KMS-11 (cell line): ENCODE measurements around the gene CTSD.

ENCODE experiments used
- H2AFZ ChIP-seq: fragments of 200-600 bp; sonication (generic); 2 replicates; pipeline ENCODE4 v1.6.1; 2016; ENCODE audit warnings: antibody characterized with exemption, mixed run types, low read depth
- H3K27ac ChIP-seq: fragments of 200-600 bp; sonication (generic); 2 replicates; pipeline ENCODE4 v1.6.1; 2016; ENCODE audit warnings: mild to moderate bottlenecking, mixed run types
- H3K27me3 ChIP-seq: fragments of 200-600 bp; sonication (generic); 2 replicates; pipeline ENCODE4 v1.6.1; 2017; ENCODE audit warnings: mild to moderate bottlenecking, low read depth, mixed run types, moderate library complexity; ENCODE audit not compliant: insufficient read depth
- H3K36me3 ChIP-seq: fragments of 200-600 bp; sonication (generic); 2 replicates; pipeline ENCODE4 v1.6.1; 2017; ENCODE audit warnings: mild to moderate bottlenecking, mixed run types; ENCODE audit not compliant: insufficient read depth
- H3K4me1 ChIP-seq: fragments of 200-600 bp; sonication (generic); 2 replicates; pipeline ENCODE4 v1.6.1; 2016; ENCODE audit warnings: mild to moderate bottlenecking, low read depth, mixed run types; ENCODE audit not compliant: poor library complexity, severe bottlenecking
- H3K4me2 ChIP-seq: fragments of 200-600 bp; sonication (generic); 2 replicates; pipeline ENCODE4 v1.7.0; 2016; ENCODE audit warnings: mild to moderate bottlenecking, mixed run types
- H3K4me3 ChIP-seq: fragments of 200-600 bp; sonication (generic); IDR thresholded peaks from 2 replicates; pipeline ENCODE4 v1.6.1; 2017; ENCODE audit warnings: low read depth, low read length, mixed read lengths; ENCODE audit not compliant: insufficient read depth
- H3K79me2 ChIP-seq: fragments of 200-600 bp; sonication (generic); 2 replicates; pipeline ENCODE4 v1.6.1; 2016; ENCODE audit warnings: low read depth, mixed run types; ENCODE audit not compliant: insufficient read depth
- H3K9ac ChIP-seq: fragments of 200-600 bp; sonication (generic); 2 replicates; pipeline ENCODE4 v1.6.1; 2016; ENCODE audit warnings: mild to moderate bottlenecking, mixed run types
- H4K20me1 ChIP-seq: fragments of 200-600 bp; sonication (generic); 2 replicates; pipeline ENCODE4 v1.6.1; 2016; ENCODE audit warnings: mild to moderate bottlenecking, mixed run types; ENCODE audit not compliant: insufficient read depth
- TF ChIP-seq, protein P1 (sequence below): fragments of 200-600 bp; sonication (generic); conservative IDR thresholded peaks from 2 replicates; pipeline ENCODE4 v1.6.1; 2017; ENCODE audit warnings: low read depth, mild to moderate bottlenecking, antibody characterized with exemption, low read length, moderate library complexity, mixed read lengths

Gene CTSD

DNA sequence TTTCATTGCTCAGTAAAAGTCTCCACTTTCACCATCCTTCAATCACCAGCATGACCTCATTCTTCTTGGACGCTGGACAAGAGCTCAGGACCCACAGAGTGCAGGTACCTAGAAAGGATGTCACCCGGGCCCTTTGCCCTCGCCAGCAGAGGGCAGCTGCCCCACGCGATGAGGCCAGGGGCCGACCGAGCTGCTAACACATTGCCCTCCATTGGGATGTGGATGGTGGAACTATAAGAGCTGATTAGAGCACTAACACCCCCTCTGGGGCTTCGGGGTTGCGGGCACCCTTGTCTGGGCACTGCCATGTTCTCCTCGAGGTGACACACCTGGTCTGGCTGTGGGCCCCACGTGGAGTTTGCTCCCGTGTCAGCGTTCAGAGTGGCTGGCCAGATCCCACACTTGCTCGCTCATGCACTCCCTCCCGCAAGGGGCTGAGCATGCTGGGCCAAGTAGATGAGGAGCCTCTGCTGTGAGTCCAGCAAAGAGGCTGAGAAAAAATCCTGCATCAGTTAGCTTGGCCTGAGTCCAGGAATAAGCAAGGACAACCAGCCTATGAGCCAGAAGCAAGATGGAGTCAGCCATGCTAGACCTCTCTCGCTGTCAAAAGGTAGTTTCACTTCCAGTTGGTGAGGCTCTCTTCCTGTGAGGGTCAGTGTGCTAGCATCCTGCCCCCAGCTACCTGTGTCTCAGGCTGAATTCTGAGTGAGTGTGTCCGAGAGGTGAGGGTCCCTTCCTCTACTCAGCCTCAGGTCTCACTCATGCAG is 56.9 kb downstream of the CTSD start:
- no peak overlapping the region for H3K4me3 ChIP-seq
- H3K27ac ChIP-seq: no peak overlapping the region
- no peaks in the 10 kb centered on the region for H4K20me1 ChIP-seq
- no peaks in the 10 kb centered on the region for H3K4me1 ChIP-seq
- H2AFZ ChIP-seq: no peak overlapping the region
- H3K36me3 ChIP-seq: no peaks in the 10 kb centered on the region
- TF ChIP-seq, protein P1, sequence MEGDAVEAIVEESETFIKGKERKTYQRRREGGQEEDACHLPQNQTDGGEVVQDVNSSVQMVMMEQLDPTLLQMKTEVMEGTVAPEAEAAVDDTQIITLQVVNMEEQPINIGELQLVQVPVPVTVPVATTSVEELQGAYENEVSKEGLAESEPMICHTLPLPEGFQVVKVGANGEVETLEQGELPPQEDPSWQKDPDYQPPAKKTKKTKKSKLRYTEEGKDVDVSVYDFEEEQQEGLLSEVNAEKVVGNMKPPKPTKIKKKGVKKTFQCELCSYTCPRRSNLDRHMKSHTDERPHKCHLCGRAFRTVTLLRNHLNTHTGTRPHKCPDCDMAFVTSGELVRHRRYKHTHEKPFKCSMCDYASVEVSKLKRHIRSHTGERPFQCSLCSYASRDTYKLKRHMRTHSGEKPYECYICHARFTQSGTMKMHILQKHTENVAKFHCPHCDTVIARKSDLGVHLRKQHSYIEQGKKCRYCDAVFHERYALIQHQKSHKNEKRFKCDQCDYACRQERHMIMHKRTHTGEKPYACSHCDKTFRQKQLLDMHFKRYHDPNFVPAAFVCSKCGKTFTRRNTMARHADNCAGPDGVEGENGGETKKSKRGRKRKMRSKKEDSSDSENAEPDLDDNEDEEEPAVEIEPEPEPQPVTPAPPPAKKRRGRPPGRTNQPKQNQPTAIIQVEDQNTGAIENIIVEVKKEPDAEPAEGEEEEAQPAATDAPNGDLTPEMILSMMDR: no peak
- H3K4me2 ChIP-seq: no peak overlapping the region
- no peaks in the 10 kb centered on the region for H3K79me2 ChIP-seq
- H3K9ac ChIP-seq: no peak overlapping the region
- H3K27me3 ChIP-seq: peaks cover 82% of the 10 kb centered on the region

DNA sequence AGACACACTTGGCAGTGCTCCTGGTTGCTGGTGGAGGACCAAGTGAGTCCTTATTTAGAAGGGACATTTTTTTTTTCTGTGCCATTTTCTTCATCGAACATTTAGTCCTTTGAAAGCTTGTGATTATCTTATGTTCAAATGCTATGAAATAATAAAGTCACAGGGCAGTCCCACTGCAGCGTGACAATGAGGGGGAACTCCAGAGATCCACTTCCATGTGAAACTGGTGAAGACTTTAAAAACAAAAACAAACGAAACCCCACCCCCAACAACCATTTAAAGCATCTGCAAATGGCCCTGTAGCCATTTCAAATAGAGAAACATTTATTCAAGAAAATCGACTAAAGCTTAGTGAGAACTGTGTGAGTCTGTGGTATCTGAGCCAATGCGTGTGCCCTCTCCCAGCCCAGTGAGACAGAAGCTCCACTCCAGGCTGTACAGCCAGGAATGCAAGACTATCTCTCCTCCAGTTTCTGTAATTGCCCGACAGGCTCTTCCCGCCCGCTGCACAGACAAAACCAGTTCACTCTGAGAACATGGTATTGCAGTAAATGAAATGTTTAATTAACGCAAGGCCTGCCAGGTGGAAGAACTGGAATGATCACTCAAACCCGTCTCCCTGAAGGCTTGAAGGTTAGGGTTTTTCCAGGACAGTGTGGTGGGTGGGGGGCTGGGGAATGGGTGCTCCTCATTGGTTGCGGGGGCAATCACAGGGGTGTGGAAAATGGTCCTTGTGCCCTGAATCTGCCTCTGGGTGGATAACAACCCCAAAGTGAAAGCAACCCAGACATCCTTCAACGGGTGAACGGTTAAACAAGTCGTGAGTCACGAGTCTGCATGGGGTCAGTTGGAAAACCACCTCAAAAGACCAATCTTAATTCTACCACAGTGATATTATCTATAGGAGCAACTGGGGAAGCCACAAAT is 58.3 kb downstream of the CTSD start:
- no peak overlapping the region for H2AFZ ChIP-seq

DNA sequence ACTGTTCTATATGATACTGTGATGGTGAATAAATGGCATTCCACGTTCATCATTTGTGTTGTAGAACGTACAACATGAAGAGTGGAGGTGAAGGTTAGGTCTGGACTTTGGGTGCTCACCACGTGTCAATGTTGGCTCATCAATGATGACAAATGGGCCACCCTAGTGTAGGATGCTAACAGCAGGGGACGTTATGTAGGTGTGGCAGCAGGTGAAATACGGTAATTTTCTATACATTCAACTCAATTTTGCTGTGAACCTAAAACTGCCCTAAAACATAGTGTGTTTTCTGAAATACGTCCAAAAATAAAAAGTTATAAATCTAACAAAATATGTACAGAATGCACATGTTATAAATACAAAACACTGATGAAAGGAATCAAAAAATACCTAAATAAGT is 60.6 kb downstream of the CTSD start:
- Histone ChIP-seq H3K27ac (no peak overlapping the region), H3K4me2 (no peak overlapping the region), H2AFZ (no peak overlapping the region), H3K4me1 (no peaks in the 10 kb centered on the region), H3K9ac (no peak overlapping the region), H4K20me1 (no peaks in the 10 kb centered on the region), H3K27me3 (peaks cover 86% of the 10 kb centered on the region), H3K36me3 (no peaks in the 10 kb centered on the region), H3K79me2 (no peaks in the 10 kb centered on the region), H3K4me3 (no peak overlapping the region)
- TF ChIP-seq, protein P1: no peak

More for the DNA sequence above, 58.3 kb downstream of the CTSD start:
- no peaks in the 10 kb centered on the region for H4K20me1 ChIP-seq
- H3K27ac ChIP-seq: no peak overlapping the region
- H3K4me1 ChIP-seq: no peaks in the 10 kb centered on the region
- TF ChIP-seq, protein P1: no peak
- no peak overlapping the region for H3K4me3 ChIP-seq
- H3K36me3 ChIP-seq: no peaks in the 10 kb centered on the region
- no peaks in the 10 kb centered on the region for H3K79me2 ChIP-seq
- no peak overlapping the region for H3K9ac ChIP-seq
- peaks cover 82% of the 10 kb centered on the region for H3K27me3 ChIP-seq
- H3K4me2 ChIP-seq: no peak overlapping the region
